ENCODE measurements around the gene STRAP. TPM values are rescaled to one million over a fixed set of nuclear protein-coding genes. Genes with fewer than 3 reads are reported as not detected.
"Not testable (repeated sequence)": the region's sequence is repeated elsewhere in the genome, so short reads cannot be mapped to it uniquely, and the experiment has no call there.

Gene STRAP
- total RNA-seq, 1 donor from 2014 or later, result 140 TPM

GRCh38 chr12:15939111-15939510 lies 56.9 kb downstream of the STRAP start:
- no peak for TF ChIP-seq CTCF (conservative IDR thresholded peaks at IDR 0.05)
- Mint-ChIP-seq H3K4me1 (ENCODE audit: unreplicated experiment) (no peaks in the 10 kb centered on the region), H3K27me3 (no peaks in the 10 kb centered on the region), H3K9me3 (peaks cover 10% of the 10 kb centered on the region), H3K36me3 (peaks cover 35% of the 10 kb centered on the region), H3K27ac (no peak overlapping the region), H3K4me3 (no peak overlapping the region)
- DNase-seq (ENCODE audit: extremely low spot score, unreplicated experiment), result no peak

GRCh38 chr12:15942475-15942874 lies 60.3 kb downstream of the STRAP start:
- H3K27me3 Mint-ChIP-seq, result no peaks in the 10 kb centered on the region
- DNase-seq (ENCODE audit: extremely low spot score, unreplicated experiment), result no peak
- peaks cover 46% of the 10 kb centered on the region for H3K36me3 Mint-ChIP-seq
- no peaks in the 10 kb centered on the region for H3K4me1 Mint-ChIP-seq (ENCODE audit: unreplicated experiment)
- no peak overlapping the region for H3K27ac Mint-ChIP-seq
- no peak for TF ChIP-seq CTCF (conservative IDR thresholded peaks at IDR 0.05)
- H3K4me3 Mint-ChIP-seq, result no peak overlapping the region
- peaks cover 10% of the 10 kb centered on the region for H3K9me3 Mint-ChIP-seq

DNA sequence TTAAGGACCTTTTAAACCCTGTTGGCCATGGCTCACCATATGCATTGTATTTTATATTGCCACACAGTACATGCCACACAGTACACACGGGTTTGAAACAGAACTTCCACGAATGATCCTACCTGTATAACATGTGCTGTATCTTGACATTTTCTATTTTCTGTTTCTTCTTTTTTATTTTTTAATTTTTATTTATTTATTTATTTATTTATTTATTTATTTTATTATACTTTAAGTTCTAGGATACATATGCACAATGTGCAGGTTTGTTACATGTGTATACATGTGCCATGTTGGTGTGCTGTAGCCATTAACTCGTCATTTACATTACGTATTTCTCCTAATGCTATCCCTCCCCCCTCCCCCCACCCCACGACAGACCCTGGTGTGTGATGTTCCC lies 61.3 kb downstream of the STRAP start:
- H3K4me1 Mint-ChIP-seq (ENCODE audit: unreplicated experiment); H3K27ac Mint-ChIP-seq; H3K4me3 Mint-ChIP-seq; DNase-seq (ENCODE audit: extremely low spot score, unreplicated experiment); H3K27me3 Mint-ChIP-seq: not testable (repeated sequence)
- H3K36me3 Mint-ChIP-seq, result peaks cover 47% of the 10 kb centered on the region
- peaks cover 15% of the 10 kb centered on the region for H3K9me3 Mint-ChIP-seq

DNA sequence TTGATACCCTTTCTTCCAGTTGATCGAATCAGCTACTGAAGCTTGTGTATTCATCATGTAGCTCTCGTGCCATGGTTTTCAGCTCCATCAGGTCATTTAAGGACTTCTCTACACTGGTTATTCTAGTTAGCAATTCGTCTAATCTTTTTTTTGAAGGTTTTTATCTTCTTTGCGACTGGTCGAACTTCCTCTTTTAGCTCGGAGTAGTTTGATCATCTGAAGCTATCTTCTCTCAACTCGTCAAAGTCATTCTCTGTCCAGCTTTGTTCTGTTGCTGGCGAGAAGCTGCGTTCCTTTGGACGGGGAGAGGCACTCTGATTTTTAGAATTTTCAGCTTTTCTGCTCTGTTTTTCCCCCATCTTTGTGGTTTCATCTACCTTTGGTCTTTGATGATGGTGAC lies 66.3 kb downstream of the STRAP start:
- not testable (repeated sequence) for H3K4me3 Mint-ChIP-seq; H3K27ac Mint-ChIP-seq; H3K4me1 Mint-ChIP-seq (ENCODE audit: unreplicated experiment); H3K27me3 Mint-ChIP-seq; DNase-seq (ENCODE audit: extremely low spot score, unreplicated experiment)
- peaks cover 15% of the 10 kb centered on the region for H3K9me3 Mint-ChIP-seq
- peaks cover 34% of the 10 kb centered on the region for H3K36me3 Mint-ChIP-seq

Other genes starting within 250 kb of the STRAP start
- gene EPS8, start 93.0 kb upstream of the STRAP start, total RNA-seq (ENCODE audit: low replicate concordance), result 23.7 and 31.7 TPM in 2 replicates
- 33.9 and 71.9 TPM in 2 replicates for gene DERA, start 28.9 kb downstream of the STRAP start, total RNA-seq (ENCODE audit: low replicate concordance)